Head of caudate nucleus (tissue), 42 donors: Measurements from ENCODE around the gene PLA2G1B.

Experiments
- DNase-seq, 42 donors: peaks; one replicate each; pipeline versions ENCODE4 v3.0.0 to v3.0.0-alpha.2; 2020 to 2021; ENCODE audit warnings: mixed read lengths in 7 of 42
- intact Hi-C: fragments of 100-400 bp; cut with DNase I; formaldehyde crosslinking; loops from one replicate; pipeline ENCODE4 v1.15.0; 2022

The PLA2G1B gene

DNA sequence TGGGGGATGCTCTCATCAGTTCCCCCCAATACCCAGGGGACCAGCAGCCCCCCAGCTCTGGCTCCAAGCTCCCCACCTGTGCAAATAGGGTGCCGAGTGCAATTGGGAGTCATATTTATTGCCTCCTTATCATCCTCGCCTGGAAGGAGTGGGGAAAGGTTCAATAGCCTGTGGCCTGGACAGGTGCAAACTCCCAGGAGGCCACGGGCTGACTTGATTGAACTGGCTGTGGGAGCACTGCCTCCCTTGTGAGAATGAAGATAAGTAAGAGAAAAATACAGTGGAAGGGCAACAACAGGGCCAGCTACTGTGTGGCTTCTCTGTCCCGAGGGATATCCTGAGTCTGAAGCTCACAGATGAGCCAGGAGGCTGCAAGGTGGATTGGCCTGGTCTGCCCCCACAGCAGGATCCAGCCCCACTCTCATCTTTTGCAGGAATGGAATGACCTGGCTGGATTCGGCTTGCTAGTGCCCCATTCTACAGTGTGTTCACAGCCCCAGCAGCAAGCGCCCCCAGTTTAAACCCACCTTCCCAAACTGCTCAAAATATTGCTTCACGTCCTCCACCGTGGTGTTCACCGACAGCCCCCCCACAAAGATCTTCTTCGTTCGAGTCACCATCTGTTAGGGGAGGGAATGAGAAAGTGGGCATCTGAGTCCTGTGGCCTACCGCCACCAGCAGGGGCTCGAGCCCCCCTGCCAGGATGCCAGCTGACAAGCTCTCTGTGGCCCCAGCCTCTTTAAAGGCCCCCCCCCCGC is 35.1 kb upstream of the PLA2G1B start:
- intact Hi-C loops: no loop called here
- no peak for DNase-seq

DNA sequence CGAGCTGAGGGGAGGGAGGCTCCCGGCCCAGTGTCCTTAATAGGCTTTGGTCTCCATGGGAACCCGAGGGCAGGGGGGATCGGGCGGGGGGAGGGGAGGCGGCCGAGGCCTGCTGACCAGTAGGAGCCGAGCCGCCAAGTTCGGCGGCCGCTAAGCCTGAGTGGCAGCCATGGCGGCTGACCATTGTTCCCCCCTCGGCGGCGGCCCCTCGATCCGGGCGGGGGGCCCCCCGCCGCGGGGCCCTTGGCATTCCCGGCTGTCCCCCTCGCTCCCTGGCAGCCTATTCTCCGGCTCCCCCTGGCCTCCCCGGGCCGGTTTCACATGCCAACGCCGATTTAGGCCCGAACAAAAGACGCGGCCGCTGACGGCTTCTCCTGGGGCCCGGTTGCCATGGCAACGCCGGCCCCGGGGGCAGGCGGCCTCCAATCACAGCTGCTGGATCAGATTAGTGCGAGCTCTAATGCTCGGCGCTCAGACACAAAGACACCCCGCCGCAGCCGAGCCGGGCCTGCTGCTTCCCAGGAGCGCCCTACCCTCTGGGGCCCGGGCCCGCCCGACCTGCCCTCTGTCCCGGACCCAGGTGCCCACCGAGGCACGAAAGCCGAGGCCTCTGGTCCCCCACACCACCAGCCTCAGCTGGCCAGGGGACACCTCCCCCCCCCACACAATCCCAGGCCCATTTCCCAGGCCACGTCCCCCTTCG is 34.1 kb upstream of the PLA2G1B start:
- DNase-seq: peak; percentile 74 to 95 (median 87)
- intact Hi-C loops: no loop called here

DNA sequence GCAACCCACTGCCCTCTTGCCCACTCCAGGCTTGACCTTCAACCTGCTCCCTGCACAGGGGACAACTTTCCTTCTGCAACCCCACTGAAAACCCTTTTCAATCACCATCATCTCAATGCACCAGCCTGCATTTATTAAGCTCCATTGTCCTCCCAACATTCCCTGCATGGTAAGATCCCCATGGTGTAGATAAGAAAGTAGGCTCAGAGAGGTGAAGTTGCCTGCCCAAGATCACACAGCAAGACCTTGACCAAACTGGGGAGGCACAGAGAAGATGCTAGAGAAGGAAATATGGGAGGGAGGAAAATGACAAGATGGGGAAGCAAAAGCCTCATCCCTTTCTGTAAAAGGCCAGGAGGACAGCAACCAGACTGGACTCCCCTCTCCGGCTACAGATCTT is 31.5 kb upstream of the PLA2G1B start:
- no peak for DNase-seq
- intact Hi-C loops: no loop called here

DNA sequence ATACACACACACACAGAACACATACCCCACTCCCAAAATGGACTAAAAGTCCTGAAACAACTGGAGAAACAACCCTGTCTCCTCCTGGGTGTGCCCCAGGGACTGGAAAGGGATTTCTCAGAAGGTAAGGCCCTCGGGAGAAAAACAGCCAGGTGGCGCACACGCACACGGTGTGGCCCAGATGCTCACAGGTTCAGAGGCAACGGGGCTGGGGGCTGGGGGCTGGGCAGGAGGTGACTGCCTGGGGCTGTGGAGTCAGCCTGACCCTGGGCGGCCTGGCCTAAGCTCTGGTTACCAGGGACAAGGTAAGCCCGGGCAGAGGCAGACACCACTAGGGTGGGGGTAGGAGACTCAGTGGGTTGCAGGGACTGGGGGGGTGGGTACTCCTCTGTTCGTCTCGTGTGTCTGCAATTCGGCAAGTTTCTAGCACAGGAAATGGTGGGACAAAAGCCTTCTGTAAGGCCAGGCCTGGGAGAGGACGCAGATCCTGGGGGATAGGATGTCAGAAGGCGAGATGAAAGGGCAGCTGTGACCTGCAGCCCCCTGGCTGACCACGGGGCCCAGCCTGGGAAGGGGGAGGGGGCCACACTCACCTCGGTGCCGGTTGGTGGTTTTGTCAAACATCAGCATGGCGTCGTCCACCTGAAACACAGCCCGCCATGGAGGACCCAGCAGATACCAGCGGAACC is 31.0 kb upstream of the PLA2G1B start:
- intact Hi-C loops: no loop called here
- no peak for DNase-seq

DNA sequence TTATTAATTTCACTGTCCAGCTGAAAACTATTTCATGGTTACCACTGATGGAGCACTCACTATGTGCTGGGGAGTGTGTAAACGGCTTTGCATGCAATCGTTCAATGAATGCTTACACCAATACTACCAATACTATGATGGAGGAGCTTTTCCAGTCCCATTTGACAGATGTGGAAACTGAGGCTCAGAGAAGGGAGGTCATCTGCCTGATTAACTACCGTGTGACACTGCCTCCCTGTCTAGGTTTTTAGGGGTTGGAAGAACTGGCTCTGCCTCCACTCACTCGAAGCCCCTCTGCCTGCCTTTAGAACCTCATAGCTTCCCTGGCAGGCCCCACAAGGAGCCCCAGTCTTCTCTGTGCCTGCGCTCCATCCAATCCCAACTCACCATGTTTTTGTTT is 29.5 kb upstream of the PLA2G1B start:
- DNase-seq: no peak
- intact Hi-C loops: loop anchor here (2.0 kb wide), 1 partner anchor 74 kb away; no protein-coding TSS in a partner anchor

DNA sequence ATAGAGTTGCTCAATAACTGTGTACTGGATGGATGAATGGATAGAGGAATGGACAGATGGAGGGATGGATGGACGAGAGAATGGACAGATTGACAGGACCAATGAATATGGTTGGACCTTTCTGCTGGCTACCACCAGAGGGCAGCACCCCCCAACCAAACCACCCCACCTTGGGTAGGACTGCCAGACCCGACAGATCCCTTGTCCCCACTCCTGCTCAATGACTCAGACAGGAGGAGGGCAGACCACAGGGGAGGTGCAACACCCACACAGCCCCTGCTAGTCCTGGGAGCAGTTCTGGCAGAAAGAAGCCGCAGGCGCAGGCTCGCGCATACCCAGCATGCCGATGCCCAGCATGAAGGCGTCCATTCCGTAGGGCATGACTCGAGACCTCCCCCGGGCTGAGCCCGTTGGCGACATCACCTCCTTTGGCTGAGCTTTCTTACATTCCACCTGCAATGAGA is 29.0 kb upstream of the PLA2G1B start:
- intact Hi-C loops: loop anchor here (2.0 kb wide), 1 partner anchor 74 kb away; no protein-coding TSS in a partner anchor
- DNase-seq: peak; percentile 77 to 93 (median 84)

DNA sequence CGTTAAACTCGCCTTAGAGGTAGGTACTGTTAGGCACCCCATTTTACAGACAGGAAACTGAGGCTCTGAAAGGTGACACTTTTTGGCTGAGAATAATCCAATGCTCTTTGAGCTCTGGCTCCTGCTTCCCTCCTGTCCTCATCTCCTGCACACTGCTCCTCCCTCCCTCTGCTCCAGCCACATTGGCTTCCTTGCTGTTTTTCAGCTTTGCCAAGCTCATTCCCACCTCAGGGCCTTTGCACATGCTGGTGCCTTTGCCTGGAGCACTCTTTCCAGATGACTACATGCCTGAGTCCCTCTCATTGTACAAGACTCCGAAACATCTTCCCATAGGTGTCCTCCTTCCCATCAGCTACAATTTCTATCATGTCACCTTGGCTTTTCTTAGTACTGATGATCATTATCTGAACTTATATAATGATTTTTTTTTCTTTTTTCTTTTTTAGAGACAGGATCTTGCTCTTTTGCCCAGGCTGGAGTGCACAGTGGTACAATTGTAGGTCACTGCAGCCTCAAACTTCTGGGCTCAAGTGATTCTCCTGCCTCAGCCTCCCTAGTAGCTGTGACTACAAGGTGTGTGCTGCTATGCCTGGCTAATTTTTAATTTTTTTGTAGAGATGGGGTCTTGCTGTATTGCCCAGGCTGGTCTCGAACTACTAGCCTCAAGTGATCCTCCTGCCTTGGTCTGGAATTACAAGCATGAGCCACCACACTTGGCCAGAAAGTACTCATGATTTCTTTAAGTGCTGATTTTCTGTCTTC is 26.2 kb upstream of the PLA2G1B start:
- intact Hi-C loops: no loop called here
- DNase-seq: no peak

DNA sequence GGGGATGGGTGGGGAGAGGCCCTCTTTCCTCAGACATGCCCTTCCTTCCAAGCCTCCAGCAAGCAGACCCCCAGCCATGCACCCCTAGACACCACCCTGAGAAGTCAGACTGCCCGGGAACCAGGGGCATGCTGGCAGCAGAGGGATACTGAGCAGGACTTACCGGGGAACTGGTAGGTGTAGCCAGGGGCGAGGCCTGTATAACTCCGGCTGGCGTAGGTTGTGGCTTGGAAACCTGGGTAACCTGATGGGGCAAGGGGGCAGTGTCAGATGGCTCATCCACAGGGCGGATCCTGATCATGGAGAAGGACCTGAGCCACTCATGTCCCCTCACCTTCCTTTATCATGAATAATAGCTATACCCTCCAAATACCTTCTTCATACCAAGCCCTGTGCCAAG is 25.6 kb upstream of the PLA2G1B start:
- no peak for DNase-seq
- intact Hi-C loops: no loop called here

DNA sequence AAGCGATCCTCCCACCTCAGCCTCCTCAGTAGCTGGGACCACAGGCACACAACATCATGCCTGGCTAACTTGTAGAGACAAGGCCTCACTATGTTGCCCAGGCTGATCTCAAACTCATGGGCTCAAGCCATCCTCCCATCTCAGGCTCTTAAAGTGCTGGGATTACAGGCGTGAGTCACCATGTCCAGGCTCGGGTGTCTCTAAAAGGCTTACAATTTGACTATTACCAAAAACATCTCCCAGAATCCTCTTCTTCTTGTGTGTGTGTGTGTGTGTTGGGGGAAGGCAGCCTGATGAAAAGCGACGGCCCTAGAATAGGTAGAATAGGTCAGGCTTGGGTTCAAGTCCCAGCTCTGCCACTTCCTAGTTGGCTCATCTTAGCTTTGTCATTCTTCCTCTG is 24.5 kb upstream of the PLA2G1B start:
- intact Hi-C loops: no loop called here
- DNase-seq: no peak

DNA sequence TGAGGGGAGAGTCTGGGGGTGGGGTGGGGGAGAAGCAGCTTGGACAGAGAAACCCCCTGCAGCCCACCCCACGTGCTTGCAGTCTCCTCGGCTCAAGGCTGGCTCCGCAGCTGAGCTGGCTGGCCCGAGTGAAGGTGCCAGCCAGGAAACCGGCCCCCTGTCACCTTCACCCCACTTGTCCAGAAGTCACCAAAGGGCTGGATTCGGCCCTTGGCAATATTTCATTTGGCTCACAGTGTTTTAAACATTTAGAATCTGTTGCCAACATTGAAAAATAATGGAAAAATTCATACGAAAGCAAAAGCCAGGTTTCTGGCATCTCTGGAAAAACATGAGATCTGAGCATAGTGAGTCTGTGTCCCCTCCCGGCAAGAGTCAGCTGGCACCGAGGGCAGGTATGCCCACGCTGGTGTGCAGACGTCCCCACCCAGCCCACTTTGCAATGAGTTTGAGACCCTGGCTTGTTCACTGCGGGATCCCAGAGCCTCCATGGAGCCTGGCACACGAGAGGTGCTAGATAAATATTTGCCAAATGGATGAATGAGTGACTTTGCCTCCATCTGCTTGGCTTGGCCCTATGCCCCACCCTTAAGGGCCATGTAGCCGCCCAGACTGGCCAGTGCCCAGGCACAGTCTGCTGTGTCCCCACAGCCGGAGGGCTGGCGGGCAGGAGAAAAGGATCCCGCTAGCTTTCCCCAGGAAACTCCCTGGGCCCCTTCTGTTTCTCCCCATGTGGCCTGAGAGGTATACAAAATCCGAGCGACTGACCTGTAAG is 23.2 kb upstream of the PLA2G1B start:
- intact Hi-C loops: no loop called here
- peak in 8 of 42 donors; percentile 13 to 47 (median 27) for DNase-seq

DNA sequence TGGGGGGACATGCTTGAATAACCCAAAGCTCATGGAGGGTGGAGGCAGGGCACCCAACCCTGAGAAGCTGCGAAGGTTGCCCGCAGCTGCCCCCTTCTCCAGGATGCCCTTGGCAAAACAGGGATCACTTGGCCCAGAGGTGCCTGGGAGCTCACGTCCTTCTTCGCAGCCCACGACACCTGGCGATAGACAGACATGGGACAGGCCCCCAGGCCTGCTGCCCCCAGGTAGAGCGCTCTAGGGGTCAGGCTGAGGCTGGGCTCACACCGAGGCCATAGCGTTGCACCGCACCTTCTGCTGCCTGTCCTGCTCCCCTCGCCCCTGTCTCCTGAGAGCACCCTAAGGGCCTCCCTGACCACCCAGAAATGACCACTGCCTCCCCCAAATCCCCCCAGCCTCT is 20.2 kb upstream of the PLA2G1B start:
- intact Hi-C loops: no loop called here
- no peak for DNase-seq

DNA sequence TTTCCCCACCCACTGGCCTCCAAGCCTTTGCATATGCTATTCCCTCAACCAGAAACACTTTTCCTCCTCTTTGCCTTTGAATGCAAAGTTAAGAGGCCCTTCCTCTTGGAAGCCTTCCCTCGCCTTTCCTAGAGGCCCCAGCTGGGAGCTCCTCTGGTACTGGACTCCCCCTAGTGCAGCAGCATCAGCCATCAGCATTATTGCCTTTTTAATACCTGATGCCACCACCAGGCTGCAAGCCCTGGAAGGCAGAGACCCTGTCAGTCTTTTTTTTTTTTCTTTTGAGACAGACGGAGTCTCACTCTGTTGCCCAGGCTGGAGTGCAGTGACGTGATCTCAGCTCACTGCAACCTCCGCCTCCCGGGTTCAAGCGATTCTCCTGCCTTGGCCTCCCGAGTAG is 19.1 kb upstream of the PLA2G1B start:
- DNase-seq: no peak
- intact Hi-C loops: no loop called here

DNA sequence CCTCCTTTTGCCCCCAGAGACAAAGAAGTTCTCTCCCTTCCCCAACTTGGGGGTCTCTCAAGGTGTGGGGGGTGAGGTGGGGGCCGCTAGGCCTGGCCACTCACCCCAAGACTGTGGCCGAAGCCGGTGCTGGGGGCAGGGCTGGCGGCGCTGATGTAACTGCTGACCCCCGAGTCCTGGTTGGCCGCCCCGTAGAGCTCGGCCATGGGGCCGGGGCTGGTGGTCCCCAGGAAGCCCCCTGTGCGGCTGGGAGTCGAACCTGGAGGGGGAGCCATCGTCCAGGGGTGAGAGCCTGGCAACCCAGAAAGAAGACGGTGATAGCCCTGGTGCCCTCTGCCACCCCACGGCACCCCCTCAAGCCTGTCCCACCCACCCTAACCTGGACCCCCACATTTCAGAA is 18.5 kb upstream of the PLA2G1B start:
- intact Hi-C loops: no loop called here
- no peak for DNase-seq

DNA sequence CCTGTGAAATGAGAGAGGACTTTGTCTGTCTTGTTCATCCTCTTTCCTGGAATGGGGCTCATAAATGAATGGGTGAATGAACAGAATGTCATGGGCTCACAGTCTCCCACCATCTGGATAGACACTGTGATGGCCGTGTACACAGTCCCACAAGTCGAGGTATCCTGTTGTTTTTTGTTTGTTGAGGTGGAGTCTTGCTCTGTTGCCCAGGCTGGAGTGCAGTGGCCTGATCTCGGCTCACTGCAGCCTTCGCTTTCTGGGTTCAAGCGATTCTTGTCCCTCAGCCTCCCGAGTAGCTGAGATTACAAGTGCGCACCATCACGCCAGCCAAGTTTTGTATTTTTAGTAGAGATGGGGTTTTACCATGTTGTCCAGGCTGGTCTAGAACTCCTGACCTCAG is 16.1 kb upstream of the PLA2G1B start:
- intact Hi-C loops: no loop called here
- no peak for DNase-seq

DNA sequence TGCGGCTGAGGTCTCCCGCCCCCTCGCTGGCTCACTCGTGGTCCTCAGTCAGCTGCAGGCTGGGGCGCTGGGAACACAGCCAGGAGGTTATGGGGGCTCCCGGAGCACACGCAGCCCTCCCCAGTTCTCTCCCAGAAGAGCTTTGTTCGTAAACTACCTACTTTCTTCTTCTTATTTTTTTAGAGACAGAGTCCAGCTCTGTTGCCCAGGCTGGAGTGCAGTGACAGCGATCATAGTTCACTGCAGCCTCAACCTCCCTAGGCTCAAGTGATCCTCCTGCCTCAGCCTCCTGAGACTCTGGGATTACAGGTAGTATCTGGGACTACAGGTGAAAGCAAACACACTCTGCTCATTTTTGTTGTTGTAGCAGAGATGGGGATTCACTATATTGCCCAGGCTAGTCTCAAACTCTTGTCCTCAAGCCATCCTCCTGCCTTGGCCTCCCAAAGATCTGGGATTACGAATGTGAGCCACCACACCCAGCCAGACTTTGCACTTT is 15.5 kb upstream of the PLA2G1B start:
- DNase-seq: no peak
- intact Hi-C loops: no loop called here

DNA sequence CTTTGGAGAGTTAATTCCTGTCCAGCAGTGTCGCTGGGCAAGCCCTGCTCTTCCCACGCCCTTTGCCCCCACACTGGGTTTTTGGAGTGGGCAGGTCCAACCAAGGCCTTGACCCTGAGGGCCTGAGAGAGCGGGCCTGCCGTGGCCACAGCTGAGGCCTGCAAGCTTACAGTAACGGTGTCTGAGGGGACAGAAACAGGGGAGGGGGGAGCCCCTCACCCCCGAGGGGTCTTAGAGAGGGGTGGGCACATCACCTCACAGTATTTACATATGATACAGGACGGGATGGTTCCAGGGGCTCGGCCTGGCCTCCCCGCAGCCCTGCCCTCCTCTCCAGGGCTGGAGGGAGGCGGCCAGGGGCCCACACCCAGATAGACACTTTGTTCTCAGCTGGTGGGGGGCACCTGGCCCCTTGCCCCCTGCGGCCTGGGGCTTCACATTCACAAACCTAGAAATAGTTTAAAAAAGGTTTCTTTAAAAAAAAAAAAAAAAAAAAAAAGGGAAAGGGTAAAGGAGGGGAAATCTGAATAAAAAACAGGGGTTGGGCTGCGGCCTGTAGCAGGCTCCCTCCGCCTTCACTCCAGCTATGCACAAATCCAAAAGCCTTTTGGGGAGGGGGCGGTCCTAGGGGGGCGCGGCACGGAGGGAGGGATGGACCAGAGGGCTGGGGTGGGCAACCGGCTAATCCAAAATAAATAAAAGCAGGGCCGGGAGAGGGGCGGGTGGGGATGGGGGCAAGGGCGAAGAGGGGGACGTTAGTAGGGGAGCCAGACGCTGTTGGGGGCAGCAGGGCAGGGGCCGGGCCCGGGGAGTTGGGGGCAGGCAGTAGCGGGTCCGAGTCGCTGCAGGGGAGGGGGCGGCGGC is 14.8 kb upstream of the PLA2G1B start:
- intact Hi-C loops: no loop called here
- DNase-seq: no peak

DNA sequence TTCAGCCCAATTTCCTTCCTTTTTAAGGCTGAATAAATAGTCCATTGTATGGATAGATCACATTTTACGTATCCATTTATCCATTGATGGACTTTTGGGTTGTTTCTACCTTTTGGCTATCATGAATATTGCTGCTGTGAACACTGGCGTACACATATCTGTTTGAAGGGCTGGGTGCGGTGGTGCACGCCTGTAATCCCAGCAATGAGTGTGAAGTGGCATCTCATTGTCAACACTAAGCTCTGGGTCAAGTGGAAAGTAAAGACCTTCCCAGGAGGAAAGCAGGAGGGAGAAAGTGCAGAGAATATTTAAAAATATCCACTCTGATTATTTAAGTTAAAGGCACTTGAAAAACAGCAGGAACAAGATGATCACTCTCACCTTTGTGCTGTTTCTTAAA is 11.7 kb upstream of the PLA2G1B start:
- DNase-seq: no peak
- intact Hi-C loops: no loop called here

DNA sequence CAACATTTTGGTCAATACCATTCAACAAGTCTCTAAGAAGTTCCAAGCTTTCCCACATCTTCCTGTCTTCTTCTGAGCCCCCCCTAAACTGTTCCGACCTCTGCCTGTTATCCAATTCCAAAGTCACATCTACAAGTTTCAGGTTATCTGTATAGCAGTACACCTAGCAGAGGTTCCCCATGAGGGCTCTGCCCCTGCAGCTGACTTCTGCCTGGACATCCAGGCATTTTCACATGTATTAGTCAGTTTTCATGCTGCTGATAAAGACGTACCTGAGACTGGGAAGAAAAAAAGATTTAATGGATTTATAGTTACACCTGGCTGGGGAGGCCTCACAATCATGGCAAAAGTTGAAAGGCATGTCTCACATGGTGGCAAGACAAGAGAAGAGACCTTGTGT is 10.2 kb upstream of the PLA2G1B start:
- intact Hi-C loops: no loop called here

More for the DNA sequence above, 10.2 kb upstream of the PLA2G1B start:
- DNase-seq: no peak
